CD14-positive monocyte (primary cell): ENCODE results near the gene SMARCA5. TPM values are rescaled to one million over a fixed set of nuclear protein-coding genes. Genes with fewer than 3 reads are reported as not detected.

Experiments used
- DNase-seq, 3 donors: peaks; one replicate each; pipeline ENCODE4 v3.0.0-alpha.2; 2011 to 2022
- H2AFZ ChIP-seq: 2 replicates; pipeline ENCODE4 v1.6.0; 2012; ENCODE audit warnings: mild to moderate bottlenecking, low read depth, low read length, inconsistent platforms; ENCODE audit not compliant: insufficient read depth, poor library complexity, severe bottlenecking
- H3K27ac ChIP-seq, 2 donors: 1 replicate in 1 of 2; 2 replicates in 1 of 2; pipeline ENCODE4 v1.5.1; 2012 to 2013; ENCODE audit warnings: low read length in 2 of 2, control low read depth in 1 of 2, inconsistent platforms in 1 of 2, low read depth in 1 of 2, mild to moderate bottlenecking in 1 of 2
- H3K27me3 ChIP-seq, 2 donors: one replicate each; pipeline versions ENCODE4 v1.6.0 to v1.6.1; 2011 to 2013; ENCODE audit warnings: low read length in 2 of 2; ENCODE audit not compliant: control insufficient read depth in 2 of 2, insufficient read depth in 2 of 2
- H3K36me3 ChIP-seq, 2 donors: replicated peaks in 1 of 2; 1 replicate in 1 of 2; 2 replicates in 1 of 2; pipeline versions ENCODE4 v1.5.1 to v1.6.1; 2012 to 2013; ENCODE audit warnings: low read length in 2 of 2, control low read depth in 1 of 2, inconsistent platforms in 1 of 2, mild to moderate bottlenecking in 1 of 2; ENCODE audit not compliant: insufficient read depth in 2 of 2, control insufficient read depth in 1 of 2
- H3K4me1 ChIP-seq, 2 donors: 1 replicate in 1 of 2; 2 replicates in 1 of 2; pipeline versions ENCODE4 v1.5.1 to v1.6.1; 2012 to 2013; ENCODE audit warnings: low read length in 2 of 2, control low read depth in 1 of 2, inconsistent platforms in 1 of 2, mild to moderate bottlenecking in 1 of 2, moderate library complexity in 1 of 2; ENCODE audit not compliant: insufficient read depth in 2 of 2, control insufficient read depth in 1 of 2
- H3K4me2 ChIP-seq: replicated peaks from 2 replicates; pipeline ENCODE3; 2012; ENCODE audit warnings: low read length, moderate library complexity, mild to moderate bottlenecking; ENCODE audit not compliant: poor library complexity, severe bottlenecking; ENCODE audit errors: extremely low read depth
- H3K4me3 ChIP-seq, 3 experiments: fragments of 200-600 bp in 1 of 3; sonication (generic) in 1 of 3; replicated peaks in 1 of 3; 1 replicate in 2 of 3; 2 replicates in 1 of 3; pipeline ENCODE4 v1.5.1; 2011 to 2013; ENCODE audit warnings: low read length in 3 of 3, mild to moderate bottlenecking in 3 of 3, control low read depth in 2 of 3, low read depth in 2 of 3, inconsistent platforms in 1 of 3, moderate library complexity in 1 of 3
- H3K79me2 ChIP-seq: 2 replicates; pipeline ENCODE4 v1.6.0; 2012; ENCODE audit warnings: mild to moderate bottlenecking, control low read depth, inconsistent platforms, low read length, moderate library complexity; ENCODE audit not compliant: insufficient read depth
- H3K9ac ChIP-seq: 2 replicates; pipeline ENCODE4 v1.6.0; 2017; ENCODE audit warnings: low read length, mild to moderate bottlenecking; ENCODE audit not compliant: insufficient read depth, poor library complexity, severe bottlenecking
- H3K9me3 ChIP-seq, 2 donors: replicated peaks in 1 of 2; 1 replicate in 1 of 2; 2 replicates in 1 of 2; pipeline versions ENCODE4 v1.5.1 to v1.6.1; 2012 to 2013; ENCODE audit warnings: low read length in 2 of 2, control low read depth in 1 of 2; ENCODE audit not compliant: control insufficient read depth in 1 of 2, insufficient read depth in 1 of 2
- H4K20me1 ChIP-seq: 2 replicates; pipeline ENCODE4 v1.6.0; 2012; ENCODE audit warnings: mild to moderate bottlenecking, low read length, control low read depth, moderate library complexity; ENCODE audit not compliant: insufficient read depth
- H3K27ac Mint-ChIP-seq, 7 donors: one replicate each; pipeline ENCODE4 v1.8.0; 2020; ENCODE audit warnings: mild to moderate bottlenecking in 7 of 7, mixed read lengths in 7 of 7, moderate library complexity in 6 of 7, inconsistent platforms in 2 of 7
- H3K27me3 Mint-ChIP-seq, 3 donors: one replicate each; pipeline ENCODE4 v1.8.0; 2021 to 2022; ENCODE audit warnings: low read depth in 3 of 3, mild to moderate bottlenecking in 3 of 3, mixed read lengths in 3 of 3, moderate library complexity in 3 of 3, inconsistent platforms in 1 of 3
- H3K36me3 Mint-ChIP-seq, 2 donors: one replicate each; pipeline ENCODE4 v1.8.0; 2020; ENCODE audit warnings: mixed read lengths in 2 of 2, inconsistent platforms in 1 of 2, mild to moderate bottlenecking in 1 of 2
- H3K4me1 Mint-ChIP-seq: one replicate; pipeline ENCODE4 v1.8.0; 2020; ENCODE audit warnings: mild to moderate bottlenecking, mixed read lengths
- H3K4me3 Mint-ChIP-seq, 2 donors: one replicate each; pipeline ENCODE4 v1.8.0; 2020; ENCODE audit warnings: mild to moderate bottlenecking in 2 of 2, mixed read lengths in 2 of 2, moderate library complexity in 1 of 2
- H3K9me3 Mint-ChIP-seq, 7 donors: one replicate each; pipeline ENCODE4 v1.8.0; 2020 to 2022; ENCODE audit warnings: mixed read lengths in 7 of 7, mild to moderate bottlenecking in 6 of 7, moderate library complexity in 6 of 7, inconsistent platforms in 2 of 7
- CTCF ChIP-seq: fragments of 200-600 bp; IDR thresholded peaks from one replicate; pipeline ENCODE4 v1.8.0; 2022; ENCODE audit warnings: antibody characterized with exemption, mild to moderate bottlenecking
- WGBS: methylation state at CpG from one replicate; pipeline ENCODE4 v1.1.5; 2013; ENCODE audit warnings: missing lambda C conversion rate; ENCODE audit not compliant: insufficient coverage; 5-methylcytosine and 5-hydroxymethylcytosine counted together
- intact Hi-C, 2 donors: fragments of 100-400 bp; cut with micrococcal nuclease; formaldehyde crosslinking; loops; one replicate each; pipeline versions ENCODE4 v1.15.0 to v1.15.1; 2023
- polyA plus RNA-seq, 3 donors: library from polyadenylated mRNA; depleted of rRNA in 1 of 3; unstranded in 2 of 3; stranded (reverse) in 1 of 3; fragments of 300-500 nt in 2 of 3; fragments of >200 nt in 1 of 3; fragmentation: Illumina TruSeq in 2 of 3; gene quantifications; 1 replicate in 2 of 3; 2 replicates in 1 of 3; pipeline ENCODE4 v1.2.3, GENCODE V29; 2012 to 2021

Gene SMARCA5
- polyA plus RNA-seq, 3 donors = 5.6 to 19.4 (median 12.6) TPM

DNA sequence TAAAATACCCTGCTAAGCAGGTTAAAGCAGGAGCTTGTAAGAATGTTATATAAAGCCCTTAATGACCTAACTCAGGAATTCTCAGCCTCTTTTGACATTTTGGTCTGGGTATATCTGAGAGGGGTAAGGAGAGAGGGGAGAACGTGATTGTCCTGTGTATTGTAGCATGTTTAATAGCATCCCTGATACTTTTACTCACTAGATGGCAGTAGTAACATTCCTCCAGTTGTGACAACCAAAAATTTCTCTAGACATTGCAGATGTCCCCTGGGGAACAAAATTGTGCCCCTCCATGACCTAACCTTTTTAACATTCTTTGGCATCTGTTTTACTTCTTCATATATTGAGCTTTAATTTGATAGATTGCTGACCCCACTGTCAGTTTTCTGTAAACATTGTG is 17.9 kb downstream of the SMARCA5 start:
- Mint-ChIP-seq H3K27me3 (peaks cover 0 to 1% (median 0%) of the 10 kb centered on the region in 3 donors), H3K4me1 (no peaks in the 10 kb centered on the region), H3K4me3 (no peak overlapping the region), H3K36me3 (peaks cover 86 to 95% of the 10 kb centered on the region in 2 donors), H3K9me3 (no peaks in the 10 kb centered on the region), H3K27ac (no peak overlapping the region)
- Histone ChIP-seq H3K4me1 (no peaks in the 10 kb centered on the region), H2AFZ (no peak overlapping the region), H3K9me3 (no peaks in the 10 kb centered on the region), H3K27ac (no peak overlapping the region), H4K20me1 (peaks cover 12% of the 10 kb centered on the region), H3K27me3 (no peaks in the 10 kb centered on the region), H3K9ac (no peak overlapping the region), H3K4me2 (no peak overlapping the region), H3K4me3 (no peak overlapping the region), H3K79me2 (no peaks in the 10 kb centered on the region), H3K36me3 (peaks cover 98 to 100% of the 10 kb centered on the region in 2 donors)
- TF ChIP-seq CTCF = peak; percentile 30
- no peak for DNase-seq
- no CpG with 5 or more reads among the region's 1 CpG for WGBS
- intact Hi-C loops = no loop called here

DNA sequence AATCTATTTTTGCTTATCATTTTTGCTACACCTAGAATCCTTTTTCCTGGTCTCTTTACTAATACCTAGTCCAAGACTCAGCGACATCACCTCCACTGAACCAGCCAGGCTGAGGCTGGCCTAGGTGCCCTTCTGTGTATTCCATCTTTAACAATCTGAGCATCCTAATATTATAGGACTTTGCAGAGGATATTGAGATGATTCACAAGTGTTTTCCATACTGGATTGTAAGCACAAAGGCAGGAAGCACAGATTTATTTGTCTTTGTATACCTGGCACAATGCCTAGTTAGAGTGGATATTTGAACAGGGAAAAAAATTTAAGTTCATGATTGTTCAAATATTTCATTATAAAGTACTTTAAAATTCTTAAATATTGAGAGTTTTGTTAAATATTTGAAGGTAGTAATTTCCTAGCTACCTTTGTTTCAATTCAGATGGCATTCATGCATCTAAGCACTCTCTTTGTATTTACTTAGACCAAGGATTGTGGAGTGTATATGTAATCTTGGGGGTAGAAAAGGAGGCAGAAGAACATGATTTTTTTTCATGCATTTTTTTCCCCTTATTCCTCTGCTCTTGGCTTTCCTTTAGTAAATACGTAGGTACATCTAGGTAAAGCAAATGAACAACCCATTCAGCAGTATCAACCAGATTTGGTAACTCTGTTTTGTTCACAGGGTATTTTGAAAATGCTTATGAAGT is 18.4 kb downstream of the SMARCA5 start:
- Histone ChIP-seq H2AFZ (no peak overlapping the region), H3K9me3 (no peaks in the 10 kb centered on the region), H3K9ac (no peak overlapping the region), H3K4me1 (no peaks in the 10 kb centered on the region), H3K27me3 (no peaks in the 10 kb centered on the region), H4K20me1 (peaks cover 12% of the 10 kb centered on the region), H3K4me3 (no peak overlapping the region), H3K79me2 (no peaks in the 10 kb centered on the region), H3K27ac (no peak overlapping the region), H3K36me3 (peaks cover 98 to 100% of the 10 kb centered on the region in 2 donors), H3K4me2 (no peak overlapping the region)
- intact Hi-C loops = no loop called here
- no peak for DNase-seq
- no peaks in the 10 kb centered on the region for H3K4me1 Mint-ChIP-seq
- TF ChIP-seq CTCF = no peak
- H3K27me3 Mint-ChIP-seq = peaks cover 0 to 1% (median 0%) of the 10 kb centered on the region in 3 donors
- H3K9me3 Mint-ChIP-seq = no peaks in the 10 kb centered on the region
- H3K27ac Mint-ChIP-seq = no peak overlapping the region
- WGBS = 80% methylated on average over 1 of the region's 2 CpGs
- H3K36me3 Mint-ChIP-seq = peaks cover 86 to 95% of the 10 kb centered on the region in 2 donors
- H3K4me3 Mint-ChIP-seq = no peak overlapping the region
